Middle frontal gyrus (tissue), 1 donor: ENCODE results near the gene TMEM259.

Experiments used
- DNase-seq: peaks from one replicate; pipeline ENCODE4 v3.0.0-alpha.2; 2015; ENCODE audit warnings: low spot score; ENCODE audit errors: extremely low spot score

The TMEM259 gene

GRCh38 chr19:1055886-1056620 lies 35.1 kb upstream of the TMEM259 start:
- no peak for DNase-seq

GRCh38 chr19:1055028-1055425 lies 34.1 kb upstream of the TMEM259 start:
- DNase-seq, result no peak

GRCh38 chr19:1054102-1055027 lies 33.4 kb upstream of the TMEM259 start:
- DNase-seq, result no peak

GRCh38 chr19:1053176-1054101 lies 32.5 kb upstream of the TMEM259 start:
- DNase-seq, result no peak

DNA sequence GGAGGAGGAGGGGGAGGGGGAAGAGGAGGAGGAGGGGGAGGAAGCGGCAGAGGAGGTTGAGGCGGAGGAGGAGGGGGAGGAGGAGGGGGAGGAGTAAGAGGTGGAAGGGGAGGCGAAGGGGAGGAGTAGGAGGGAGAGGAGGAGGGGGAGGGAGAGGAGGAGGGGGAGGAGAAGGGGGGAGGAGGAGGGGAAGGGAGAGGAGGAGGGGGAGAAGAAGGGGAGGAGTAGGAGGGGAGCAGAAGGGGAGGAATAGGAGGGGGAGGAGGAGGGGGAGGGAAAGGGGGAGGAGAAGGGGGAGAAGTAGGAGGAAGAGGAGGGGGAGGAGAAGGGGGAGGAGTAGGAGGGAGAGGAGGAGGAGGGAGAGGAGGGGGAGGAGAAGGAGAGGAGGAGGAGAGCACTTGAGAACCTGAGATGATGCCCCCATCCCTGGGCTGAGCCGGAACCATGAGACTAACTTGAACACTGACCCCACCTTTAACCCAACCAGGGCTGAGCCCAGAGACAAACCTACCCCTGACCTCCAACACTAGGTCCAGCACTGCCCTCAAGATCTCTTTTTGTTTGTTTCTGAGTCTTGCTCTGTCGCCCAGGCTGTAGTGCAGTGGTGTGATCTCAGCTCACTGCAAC lies 31.5 kb upstream of the TMEM259 start:
- no peak for DNase-seq

- no peak for DNase-seq
Measured at GRCh38 chr19:1051791-1052190, 30.9 kb upstream of the TMEM259 start.

DNA sequence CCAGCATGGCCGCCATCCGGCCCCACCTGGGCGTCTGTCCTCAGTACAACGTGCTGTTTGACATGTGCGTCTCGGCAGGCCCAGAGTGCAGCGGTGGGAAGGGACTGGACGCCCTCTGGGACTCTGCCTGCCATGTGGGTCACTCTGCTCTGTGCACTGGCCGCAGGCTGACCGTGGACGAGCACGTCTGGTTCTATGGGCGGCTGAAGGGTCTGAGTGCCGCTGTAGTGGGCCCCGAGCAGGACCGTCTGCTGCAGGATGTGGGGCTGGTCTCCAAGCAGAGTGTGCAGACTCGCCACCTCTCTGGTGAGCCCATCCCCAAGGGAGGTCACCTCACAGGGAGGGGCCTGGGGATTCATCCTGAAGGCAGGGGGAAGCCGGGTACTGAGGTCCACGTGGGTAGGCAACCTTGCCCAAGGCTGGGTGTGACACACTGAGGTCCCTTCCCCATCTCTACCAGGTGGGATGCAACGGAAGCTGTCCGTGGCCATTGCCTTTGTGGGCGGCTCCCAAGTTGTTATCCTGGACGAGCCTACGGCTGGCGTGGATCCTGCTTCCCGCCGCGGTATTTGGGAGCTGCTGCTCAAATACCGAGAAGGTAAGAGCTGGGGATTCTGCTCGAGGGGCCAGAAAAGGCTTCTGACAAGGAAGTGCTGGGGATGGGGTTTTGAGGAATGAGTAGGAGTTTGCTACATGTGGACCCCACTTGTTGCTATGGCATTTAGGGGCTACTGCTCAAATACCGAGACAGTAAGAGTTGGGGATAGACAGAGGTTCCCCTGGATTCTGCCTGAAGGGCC lies 30.3 kb upstream of the TMEM259 start:
- DNase-seq, result no peak

DNA sequence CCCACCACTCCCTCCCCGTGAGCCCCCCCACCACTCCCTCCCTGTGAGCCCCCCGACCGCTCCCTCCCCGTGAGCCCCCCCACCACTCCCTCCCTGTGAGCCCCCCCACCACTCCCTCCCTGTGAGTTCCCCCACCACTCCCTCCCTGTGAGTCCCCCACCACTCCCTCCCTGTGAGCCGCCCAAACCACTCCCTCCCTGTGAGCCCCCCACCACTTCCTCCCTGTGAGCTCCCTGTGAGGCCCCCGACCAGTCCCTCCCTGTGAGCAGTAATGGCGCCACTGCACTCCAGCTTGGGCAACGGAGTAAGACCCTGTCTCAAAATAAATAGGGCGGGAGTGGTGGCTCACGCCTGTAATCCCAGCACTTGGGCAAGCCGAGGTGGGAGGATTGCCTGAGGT lies 28.9 kb upstream of the TMEM259 start:
- no peak for DNase-seq

DNA sequence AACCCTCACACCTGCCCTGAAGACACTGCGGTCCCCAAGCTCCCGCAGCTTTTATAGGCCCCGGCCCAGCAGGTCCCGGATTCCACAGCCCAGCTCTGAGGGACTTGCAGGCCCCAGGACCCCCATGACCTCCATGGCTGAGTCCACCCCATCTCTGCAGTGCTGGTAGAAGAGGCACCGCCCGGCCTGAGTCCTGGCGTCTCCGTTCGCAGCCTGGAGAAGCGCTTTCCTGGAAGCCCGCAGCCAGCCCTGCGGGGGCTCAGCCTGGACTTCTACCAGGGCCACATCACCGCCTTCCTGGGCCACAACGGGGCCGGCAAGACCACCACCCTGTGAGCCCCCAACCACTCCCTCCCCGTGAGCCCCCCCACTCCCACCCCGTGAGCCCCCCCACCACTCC lies 28.2 kb upstream of the TMEM259 start:
- no peak for DNase-seq

GRCh38 chr19:1047696-1048147 lies 26.8 kb upstream of the TMEM259 start:
- DNase-seq, result no peak

- DNase-seq, result no peak
Measured at GRCh38 chr19:1046836-1047695, 26.1 kb upstream of the TMEM259 start.

GRCh38 chr19:1046117-1046626 lies 25.2 kb upstream of the TMEM259 start:
- DNase-seq, result no peak

DNA sequence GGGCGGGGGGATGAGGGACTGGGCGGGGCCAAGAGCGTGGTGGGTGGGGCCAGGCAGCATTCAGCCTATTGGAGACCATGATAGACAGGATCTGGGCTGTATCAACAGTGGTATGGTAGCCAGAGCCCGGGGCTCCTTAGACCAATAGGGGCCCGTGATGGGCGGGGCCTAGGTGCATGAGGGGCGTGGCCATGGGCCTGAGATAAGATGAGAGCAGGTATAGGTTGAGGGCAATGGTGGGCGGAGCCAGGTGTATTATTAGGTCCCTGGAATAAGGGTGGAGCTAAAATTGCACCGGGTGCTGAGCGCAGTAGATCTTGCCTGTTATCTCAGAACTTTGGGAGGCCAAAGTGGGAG lies 24.3 kb upstream of the TMEM259 start:
- no peak for DNase-seq

DNA sequence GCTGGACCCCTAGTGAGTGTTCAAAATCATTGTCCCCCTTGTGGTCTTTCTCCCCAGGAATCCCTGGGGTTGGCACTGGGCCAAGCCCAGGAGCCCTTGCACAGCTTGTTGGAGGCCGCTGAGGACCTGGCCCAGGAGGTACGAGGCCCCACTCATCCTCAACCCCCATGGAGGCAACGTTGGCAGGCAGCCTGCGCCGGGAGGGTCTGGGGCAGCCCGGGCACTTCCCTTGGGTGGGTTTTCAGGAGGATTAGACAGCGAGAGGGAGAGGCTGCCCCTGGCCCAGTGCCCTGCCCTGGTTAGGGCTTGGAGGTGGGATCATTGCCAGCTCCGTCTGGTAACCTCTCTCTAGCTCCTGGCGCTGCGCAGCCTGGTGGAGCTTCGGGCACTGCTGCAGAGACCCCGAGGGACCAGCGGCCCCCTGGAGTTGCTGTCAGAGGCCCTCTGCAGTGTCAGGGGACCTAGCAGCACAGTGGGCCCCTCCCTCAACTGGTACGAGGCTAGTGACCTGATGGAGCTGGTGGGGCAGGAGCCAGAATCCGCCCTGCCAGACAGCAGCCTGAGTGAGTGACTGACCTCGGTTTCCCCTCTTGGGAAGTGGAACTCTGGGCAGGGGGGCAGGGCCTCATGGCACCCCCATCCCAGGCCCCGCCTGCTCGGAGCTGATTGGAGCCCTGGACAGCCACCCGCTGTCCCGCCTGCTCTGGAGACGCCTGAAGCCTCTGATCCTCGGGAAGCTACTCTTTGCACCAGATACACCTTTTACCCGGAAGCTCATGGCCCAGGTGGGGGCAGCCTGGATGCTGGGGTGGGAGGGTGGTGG lies 22.0 kb upstream of the TMEM259 start:
- DNase-seq, result no peak

DNA sequence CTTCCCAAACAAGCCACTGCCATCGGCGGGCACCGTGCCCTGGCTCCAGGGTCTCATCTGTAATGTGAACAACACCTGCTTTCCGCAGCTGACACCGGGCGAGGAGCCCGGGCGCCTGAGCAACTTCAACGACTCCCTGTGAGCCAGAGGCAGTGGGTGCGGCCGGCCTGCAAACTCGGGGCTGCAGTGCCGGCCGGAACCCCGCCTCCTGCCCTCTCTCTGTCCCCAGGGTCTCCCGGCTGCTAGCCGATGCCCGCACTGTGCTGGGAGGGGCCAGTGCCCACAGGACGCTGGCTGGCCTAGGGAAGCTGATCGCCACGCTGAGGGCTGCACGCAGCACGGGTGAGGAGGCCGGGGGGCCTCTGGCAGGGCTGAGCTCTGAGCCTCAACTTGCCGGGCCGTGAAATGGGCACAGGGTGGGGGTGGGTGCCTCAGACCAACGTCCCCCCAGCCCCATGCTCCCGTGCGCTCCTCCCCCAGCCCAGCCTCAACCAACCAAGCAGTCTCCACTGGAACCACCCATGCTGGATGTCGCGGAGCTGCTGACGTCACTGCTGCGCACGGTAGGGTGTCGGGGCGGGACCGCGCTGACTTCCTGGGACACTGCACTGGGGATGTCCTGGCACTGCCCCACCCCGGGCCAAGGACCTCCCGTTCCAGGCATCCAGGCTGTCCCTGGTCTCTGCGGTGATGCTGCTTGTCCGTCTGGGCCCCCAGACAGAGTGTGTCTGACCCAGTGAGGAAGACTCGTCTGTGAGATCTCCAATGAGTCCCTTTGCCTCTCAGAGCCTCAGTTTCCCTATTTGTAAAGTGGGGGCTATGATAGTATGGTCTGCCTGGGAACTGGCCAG lies 21.1 kb upstream of the TMEM259 start:
- no peak for DNase-seq

DNA sequence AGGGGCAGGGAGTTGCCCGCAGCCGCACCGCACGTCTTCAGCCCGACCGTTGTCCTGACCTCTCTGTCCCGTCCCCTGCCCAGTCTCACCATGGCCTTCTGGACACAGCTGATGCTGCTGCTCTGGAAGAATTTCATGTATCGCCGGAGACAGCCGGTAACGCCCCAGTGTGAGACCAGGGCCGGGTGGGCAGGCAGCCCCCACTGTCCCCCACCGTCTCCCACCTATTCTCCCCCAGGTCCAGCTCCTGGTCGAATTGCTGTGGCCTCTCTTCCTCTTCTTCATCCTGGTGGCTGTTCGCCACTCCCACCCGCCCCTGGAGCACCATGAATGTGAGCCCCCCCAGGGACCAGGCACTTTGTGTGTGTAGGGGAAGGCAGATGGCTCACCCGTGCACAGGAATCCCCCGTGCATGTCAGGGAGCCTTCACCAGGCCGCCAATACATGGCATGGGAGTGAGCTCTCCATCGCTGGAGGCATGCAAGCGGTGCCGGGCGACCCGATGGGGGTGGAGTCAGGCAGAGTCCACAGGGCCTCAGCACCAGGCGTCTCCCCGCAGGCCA lies 20.4 kb upstream of the TMEM259 start:
- DNase-seq, result no peak
